ENCODE data around the gene RPS27A.

Gene RPS27A

GRCh38 chr2:55233658-55233940 is 1.1 kb downstream of the RPS27A start:
- no peak for TF ChIP-seq CTCF (IDR thresholded peaks at IDR 0.05)

DNA sequence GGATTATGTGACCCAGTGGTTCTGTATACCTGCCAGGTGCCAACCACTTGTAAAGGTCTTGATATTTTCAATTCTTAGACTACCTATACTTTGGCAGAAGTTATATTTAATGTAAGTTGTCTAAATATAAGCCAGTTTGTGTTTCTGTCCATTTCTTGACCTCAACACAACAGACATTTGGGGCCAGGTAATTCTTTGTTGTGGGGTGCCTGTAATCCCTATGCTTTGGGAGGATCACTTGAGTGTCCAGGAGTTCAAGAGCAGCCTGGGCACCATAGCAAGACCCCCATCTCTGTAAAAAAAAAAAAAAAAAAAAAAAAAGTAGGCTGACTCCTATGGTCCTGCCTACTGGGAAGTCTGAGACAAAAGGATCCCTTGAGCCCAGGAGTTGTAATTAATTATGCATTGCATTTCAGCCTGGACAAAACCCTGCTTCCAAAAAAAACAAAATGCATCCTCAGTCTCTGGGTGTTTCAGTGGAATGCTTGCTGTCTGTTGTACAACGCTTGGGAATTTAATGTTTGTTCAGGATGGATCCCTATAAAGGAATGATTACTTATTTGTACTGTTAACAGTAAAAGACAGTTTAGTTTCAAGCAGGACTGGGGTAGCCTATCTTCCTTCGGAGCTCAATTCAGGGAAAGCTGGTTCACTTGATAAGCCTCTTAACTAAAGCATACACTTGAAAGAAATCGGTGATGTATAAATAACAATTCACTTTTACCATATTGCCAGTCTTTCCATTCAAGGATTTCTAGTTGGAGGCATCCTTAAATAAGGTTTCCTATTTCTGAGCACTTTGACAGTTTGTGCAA is 3.4 kb downstream of the RPS27A start:
- TF ChIP-seq CTCF (IDR thresholded peaks at IDR 0.05), result no peak

- TF ChIP-seq CTCF (IDR thresholded peaks at IDR 0.05), result no peak
Measured at GRCh38 chr2:55236992-55237543, 4.6 kb downstream of the RPS27A start.

DNA sequence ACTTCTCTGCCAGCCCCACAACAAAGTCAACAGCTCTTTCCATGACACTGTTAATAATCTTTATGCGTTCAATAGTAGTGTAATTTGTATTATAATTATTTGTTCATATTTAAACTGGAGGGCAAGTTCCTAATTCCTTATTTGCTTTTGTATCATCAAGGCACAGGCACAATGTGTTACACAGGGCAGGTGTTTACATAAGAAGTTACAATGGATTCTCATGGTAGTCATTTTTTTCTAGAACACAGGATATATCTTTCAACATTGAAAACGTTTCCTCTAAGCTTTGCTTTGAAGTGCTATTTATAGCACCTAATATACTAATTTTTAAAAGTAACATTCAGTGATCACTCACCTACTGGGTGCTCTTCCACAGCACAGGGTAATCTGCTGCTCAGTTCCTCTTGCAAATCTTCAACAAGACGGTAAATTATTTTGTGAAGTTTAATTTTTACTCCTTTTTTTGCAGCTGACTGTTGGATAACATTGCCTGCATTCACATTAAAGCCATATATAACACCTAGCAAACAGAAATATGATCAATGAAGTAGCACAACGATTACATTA is 7.3 kb downstream of the RPS27A start:
- TF ChIP-seq CTCF (IDR thresholded peaks at IDR 0.05), result no peak

GRCh38 chr2:55242617-55243016 is 10.1 kb downstream of the RPS27A start:
- no peak for TF ChIP-seq CTCF (IDR thresholded peaks at IDR 0.05)

- no peak for TF ChIP-seq CTCF (IDR thresholded peaks at IDR 0.05)
Measured at GRCh38 chr2:55245411-55245810, 12.9 kb downstream of the RPS27A start.

GRCh38 chr2:55247025-55247424 is 14.5 kb downstream of the RPS27A start:
- no peak for TF ChIP-seq CTCF (IDR thresholded peaks at IDR 0.05)

Measured in LNCAP (cell line).